HG03442 (cell line): ENCODE data around the gene DISC1.

Source experiments
- ATAC-seq: cut with Tn5 transposase; IDR thresholded peaks from one replicate; pipeline ENCODE4 v1.9.1; 2021; ENCODE audit warnings: mild to moderate bottlenecking, moderate library complexity; ENCODE audit not compliant: unreplicated experiment

Gene DISC1

GRCh38 chr1:231972111-231972445 is 345.5 kb downstream of the DISC1 start:
- ATAC-seq = no peak

- no peak for ATAC-seq
Observed at GRCh38 chr1:231973830-231974229, 347.2 kb downstream of the DISC1 start.

- no peak for ATAC-seq
Observed at GRCh38 chr1:231976231-231976630, 349.6 kb downstream of the DISC1 start.

DNA sequence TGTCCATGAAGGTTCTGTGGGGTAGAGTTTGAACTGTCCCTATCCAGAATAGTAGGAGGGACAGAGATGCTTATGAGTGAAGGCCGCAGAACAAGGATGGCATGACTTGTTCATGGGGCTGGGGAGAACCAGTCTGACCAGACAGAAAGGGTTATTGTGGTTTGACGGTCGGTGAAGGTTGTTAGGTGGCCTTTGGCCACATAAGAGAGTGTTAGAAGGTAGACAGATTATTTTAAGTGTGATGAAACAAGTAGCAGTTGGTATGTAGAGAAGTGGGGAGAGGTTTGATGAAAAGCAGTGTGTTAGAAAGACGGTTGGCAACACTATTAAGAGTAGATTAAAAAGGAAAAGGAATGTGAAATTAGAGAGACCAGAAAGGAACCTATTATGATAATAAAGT is 355.1 kb downstream of the DISC1 start:
- no peak for ATAC-seq

DNA sequence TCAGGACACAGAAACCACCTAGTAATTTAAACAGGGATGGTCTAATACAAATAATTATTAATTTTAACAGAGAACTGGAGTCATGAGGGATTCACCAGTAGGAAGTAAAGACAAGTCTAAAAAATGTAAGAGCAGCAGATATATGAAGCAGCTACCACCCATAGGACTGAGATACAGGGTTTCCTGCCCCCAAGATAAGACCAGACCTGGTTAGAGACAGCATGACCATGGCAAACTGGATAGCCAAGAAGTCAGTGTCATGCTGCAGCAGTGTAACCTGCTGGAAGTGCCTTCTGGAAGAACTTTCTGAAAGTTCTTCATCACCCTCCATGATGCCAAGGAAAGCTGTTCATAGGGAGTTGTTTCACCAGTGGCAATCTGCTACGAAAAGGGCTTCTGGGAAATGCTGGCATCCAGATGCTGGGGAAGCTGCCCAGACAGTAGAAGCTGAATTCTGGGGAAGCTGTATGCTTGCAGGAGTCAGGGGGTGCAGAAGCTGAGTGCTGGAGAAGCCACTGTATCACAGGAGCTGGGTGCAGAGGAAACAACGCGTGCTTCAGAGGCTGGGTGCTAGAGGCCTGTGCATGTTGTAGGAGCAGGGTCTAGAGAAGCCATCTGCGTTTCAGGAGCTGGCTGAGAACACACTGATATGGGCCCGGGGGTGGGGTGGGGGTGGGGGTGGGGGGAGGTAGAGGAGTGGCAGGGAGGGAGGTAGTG is 356.4 kb downstream of the DISC1 start:
- no peak for ATAC-seq

DNA sequence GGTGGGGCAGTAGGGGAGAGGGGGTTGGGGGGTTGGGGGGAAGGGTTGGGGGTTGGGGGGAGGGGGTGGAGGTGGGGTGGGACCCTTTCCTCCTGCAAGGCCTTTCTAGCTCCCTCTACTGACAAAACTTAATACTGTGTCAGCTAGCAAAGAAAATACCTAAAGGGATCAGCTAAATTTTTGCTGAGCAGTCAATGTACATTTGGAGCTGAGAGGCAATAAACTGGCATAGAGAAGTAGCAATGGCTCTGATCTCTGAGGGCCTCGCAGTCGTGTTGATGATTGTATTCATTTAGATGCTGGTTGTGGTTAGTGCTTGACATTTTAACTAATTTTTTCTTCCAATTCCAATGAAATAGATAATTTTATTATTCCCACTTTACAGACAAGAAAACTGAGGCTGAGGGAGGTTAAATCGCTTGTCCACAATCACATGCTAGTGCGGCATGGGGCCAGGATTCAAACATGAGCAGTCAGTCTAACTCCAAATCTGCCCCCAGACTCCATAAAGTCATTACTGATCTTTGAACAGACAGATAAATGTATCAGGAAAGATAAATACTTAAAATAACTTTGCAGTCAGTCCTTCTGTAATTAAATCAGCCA is 357.1 kb downstream of the DISC1 start:
- ATAC-seq = no peak

- ATAC-seq = no peak
Observed at GRCh38 chr1:231985296-231986023, 358.9 kb downstream of the DISC1 start.

DNA sequence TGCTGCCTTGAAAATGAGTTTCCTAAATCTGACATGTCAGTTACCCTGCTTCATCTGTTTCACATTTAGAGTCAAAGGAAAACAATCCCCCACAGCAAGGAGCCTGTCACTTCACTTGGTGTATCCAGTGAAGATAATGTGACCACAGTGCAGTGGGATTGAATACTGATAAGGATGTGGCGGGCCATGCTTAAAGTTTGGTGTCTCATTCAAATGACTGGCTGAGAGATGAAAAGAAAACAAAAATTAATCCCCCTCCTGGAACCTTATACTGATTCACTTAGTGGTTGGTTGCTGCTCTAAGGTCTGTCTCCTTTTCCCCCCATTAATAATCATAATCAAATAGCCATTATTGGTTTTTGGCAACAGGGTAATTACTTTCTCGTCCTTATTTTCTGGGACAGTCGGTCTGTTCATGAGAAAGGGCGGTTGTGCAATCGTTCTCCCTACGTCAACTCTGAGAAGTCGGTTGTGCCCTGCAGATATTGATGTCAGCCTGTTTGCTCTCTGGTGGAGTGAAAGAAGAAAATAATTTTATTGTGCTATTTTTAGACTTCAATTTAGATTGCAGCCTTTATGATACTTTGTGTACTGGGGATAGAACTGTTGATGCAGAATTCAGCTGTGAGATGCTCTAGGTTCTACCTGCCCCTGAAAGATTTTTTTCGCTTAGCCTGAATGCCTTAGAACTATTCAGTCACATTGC is 360.2 kb downstream of the DISC1 start:
- no peak for ATAC-seq

DNA sequence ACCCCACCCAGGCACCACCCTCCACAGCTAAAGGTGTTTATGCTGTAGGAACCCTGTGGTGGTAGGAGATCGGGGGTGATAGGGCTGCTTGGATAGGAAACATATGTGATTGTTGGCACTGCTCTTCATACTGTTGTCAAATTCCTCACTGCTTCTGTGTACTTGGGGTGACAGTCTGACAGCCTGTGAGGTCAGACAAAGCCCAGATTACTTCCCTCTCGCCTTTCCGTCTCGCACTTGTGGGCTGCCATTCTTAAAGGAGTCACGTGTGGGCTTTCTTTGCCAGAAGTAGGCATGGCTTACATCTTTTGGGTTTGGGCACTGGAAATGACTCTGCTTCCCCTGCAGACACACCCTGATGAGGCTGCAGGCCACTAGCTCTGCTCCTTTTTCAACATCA is 363.8 kb downstream of the DISC1 start:
- ATAC-seq = no peak

DNA sequence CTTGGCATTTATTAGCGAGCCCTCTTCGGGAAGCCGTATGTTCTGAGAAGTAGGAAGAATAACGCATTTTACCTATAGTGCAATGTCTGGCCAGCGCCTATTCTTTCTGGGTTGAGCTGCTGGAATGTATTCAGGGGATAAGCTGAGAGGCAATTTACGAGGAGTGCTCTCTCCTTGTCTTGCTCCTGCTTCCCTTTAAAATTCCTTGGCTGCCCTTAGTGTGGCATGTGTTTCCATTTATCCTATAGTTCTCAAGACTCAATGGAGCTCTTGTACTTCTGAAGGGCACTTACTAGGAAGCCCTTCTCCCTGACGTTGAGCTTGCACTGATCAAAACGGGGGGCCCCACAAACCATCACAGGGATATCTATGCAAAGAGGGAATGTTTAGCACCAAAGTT is 364.6 kb downstream of the DISC1 start:
- no peak for ATAC-seq

DNA sequence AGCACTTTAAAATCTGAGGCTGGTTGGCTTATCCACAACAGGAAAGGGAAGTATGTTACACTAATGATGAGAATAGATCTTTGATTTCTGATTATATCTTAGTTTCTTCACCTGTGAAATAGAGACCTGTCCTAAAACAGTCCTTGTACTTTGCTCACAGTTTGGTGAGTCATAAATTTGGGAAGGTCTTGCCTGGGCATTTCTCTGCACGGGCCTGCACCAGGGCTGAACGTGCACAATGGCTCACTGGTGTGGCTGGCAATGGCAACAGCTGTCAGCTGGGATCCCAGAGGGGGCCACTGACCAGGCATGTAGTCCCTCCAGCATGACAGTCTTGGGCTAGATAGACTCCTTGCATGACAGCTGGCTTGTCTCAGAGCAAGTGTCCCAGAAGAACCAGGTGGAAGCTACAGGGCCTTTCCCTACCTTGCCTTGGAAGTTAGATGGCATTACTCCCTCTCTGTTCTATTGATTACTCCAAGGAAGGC is 367.4 kb downstream of the DISC1 start:
- ATAC-seq = no peak

GRCh38 chr1:231998791-231999190 is 372.2 kb downstream of the DISC1 start:
- no peak for ATAC-seq

DNA sequence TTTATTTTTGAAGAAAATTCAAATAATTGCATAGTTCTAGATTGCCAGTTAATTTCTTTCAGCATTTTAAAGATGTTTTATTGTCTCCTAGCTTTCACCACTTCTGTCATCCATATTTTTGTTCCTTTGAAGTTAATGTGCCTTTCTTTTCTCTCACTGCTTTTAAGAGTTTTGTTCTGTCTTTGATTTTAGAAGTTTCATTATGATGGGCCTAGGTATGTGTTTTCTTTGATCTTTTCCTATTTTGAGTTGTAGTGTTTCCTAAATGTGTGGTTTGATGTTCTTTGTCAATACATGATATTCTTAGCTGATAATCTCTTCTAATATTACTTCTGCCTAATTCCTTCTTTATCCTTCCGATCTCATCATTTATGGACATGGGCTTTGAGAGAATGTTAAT is 378.7 kb downstream of the DISC1 start:
- no peak for ATAC-seq

DNA sequence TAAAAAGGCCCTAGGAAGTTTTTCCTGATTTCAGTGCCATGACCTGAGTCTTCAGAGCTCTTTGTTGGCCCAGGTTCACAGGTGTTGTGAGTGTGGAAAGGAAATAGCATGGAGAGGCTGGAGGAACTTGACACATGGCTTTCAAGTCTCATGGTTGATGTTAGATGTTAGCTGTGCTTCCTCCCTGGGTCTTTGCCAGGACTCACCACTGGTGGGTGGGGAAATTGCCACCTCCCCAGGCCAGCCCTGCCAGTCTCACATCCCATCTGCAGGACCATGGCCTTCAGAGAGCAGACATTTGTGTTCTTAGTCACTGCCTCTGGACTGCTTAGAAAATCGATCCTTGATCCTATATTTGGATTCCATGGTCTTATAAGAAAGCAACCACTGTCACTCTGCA is 383.2 kb downstream of the DISC1 start:
- ATAC-seq = no peak

DNA sequence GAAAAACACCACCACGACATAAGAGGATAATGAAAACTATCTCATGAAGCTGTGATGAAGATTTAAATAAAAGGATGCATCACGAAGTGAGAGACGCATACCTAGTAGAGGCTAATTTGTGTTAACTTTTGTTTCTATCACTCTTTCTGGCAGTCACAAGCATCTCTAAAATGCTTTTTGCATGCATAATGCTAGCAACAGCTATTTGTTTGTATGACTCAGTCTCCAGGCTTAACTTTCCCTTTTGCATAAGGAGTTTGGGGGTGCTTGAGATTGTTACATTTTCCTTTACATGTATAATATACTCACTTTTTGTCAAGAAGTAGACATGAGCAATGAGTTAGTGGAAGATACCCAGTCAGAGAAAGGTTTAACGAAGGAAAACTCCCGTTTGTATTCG is 385.4 kb downstream of the DISC1 start:
- no peak for ATAC-seq

GRCh38 chr1:232012773-232013386 is 386.3 kb downstream of the DISC1 start:
- no peak for ATAC-seq

- ATAC-seq = no peak
Observed at GRCh38 chr1:232014941-232015340, 388.4 kb downstream of the DISC1 start.

- no peak for ATAC-seq
Observed at GRCh38 chr1:232016616-232017015, 390.0 kb downstream of the DISC1 start.

GRCh38 chr1:232017057-232017456 is 390.5 kb downstream of the DISC1 start:
- ATAC-seq = no peak

DNA sequence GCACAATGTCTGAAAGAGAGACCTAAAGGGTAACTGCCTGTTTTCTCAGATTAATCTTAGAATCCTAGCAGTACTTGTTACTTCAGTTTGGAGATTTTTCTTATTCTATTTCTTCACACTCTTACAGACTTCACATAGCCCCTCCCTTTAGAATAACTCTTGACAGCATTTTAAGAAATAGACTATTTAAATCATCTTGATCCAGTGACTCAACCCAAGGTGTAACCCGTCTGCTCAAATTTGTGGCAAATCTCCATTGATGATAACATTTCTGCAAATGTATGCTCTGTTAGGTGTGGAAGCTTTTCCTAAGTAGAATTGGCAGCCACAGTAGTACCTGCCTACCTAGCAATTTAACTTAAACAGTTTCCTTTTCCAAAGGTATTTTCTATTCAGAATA is 391.2 kb downstream of the DISC1 start:
- no peak for ATAC-seq
